ENCODE measurements around the gene CSTPP1.

Gene CSTPP1, protein sequence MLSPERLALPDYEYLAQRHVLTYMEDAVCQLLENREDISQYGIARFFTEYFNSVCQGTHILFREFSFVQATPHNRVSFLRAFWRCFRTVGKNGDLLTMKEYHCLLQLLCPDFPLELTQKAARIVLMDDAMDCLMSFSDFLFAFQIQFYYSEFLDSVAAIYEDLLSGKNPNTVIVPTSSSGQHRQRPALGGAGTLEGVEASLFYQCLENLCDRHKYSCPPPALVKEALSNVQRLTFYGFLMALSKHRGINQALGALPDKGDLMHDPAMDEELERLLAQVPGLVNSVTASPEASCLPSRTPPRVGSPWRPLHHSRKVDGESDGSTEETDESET

DNA sequence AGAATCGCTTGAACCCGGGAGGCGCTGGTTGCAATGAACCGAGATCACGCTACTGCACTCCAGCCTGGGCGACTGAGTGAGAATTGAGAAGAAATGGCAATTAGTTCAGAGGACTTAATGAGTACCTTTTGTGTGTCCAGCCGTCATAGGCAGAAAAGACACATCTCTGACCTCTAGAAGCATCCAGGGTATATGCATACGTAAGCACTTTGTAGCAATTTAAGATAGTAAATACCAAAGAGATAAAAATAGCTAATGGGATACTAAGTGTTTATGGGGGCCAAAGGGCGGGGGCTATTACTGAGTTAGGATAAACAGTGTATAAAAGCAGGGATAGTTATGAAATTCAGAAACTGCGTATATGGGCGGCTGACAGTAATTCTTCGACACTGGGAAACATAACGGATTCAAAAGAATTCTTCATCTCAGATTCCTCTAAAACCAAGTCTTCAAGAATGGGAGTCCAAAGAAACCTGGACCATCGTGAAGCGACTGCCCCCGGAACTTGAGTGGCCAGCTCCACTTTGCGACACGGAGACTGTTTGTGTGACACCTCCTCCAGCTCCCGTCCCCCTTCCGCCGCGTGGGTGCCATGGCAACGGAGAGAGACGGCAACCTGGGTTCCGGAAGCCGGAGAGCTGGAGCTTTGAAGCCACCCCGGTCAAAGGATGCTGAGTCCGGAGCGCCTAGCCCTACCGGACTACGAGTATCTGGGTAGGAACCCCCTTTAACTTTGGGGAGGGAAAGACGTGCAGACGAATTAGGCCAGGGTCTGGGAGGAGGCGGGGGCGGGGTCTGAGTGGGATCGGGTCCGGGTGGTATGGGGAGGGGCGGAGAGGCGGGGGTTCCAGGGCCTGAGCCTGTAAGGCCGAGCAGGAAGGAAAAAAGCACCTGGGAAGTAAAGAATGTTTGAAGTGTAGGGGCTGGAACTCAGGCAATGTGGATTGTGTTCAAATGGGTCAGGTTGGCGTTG lies at the start of gene CSTPP1:
Gene CSTPP1, plus strand, starts transcription at position 624 of the 973 bp plus-strand sequence. Its CDS starts 45 bp downstream, at position 669.
- DNase-seq (ENCODE audit: low read depth in 3 of 3): peak; percentile 88 to 96 (median 89)

DNA sequence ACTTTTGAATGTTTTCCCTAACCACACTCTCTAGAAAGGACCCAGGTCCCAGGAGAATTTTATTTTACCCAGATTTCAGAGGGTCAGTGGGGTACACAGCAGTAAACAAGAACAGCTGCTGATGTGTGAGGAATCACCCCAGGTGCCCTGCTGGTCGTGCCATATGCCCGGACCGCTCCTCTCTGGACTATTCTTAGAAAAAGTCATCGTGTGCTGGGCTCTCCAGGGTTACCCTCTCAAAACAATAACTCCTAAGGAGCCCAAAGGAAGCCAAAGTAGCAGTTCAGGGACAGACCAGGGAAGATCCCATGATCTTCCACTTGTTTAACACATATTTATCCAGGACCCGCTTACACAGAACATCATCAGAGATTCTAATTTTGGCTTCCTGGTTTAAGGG lies 47.9 kb upstream of the CSTPP1 start:
- DNase-seq (ENCODE audit: low read depth in 3 of 3): no peak

DNA sequence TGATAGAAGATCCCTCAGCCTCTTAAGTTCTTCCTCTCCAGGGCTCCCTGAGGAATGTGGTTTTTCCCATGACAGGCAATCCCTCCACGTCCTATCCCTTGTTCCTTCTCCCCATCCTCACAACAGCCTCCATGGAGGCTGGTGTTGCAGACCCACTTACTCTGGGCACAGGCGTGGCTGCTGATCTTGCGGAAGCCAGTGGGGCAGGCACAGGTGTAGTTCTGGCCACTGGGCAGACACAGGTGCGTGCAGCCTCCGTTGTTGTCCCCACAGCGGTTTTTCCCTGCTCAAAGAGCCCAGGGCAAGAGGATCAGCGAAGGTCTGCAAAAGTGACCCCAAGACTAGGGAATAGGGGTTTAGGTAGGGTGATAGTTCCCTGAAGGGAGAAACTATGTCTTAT lies 47.3 kb upstream of the CSTPP1 start:
- no peak for DNase-seq (ENCODE audit: low read depth in 3 of 3)

DNA sequence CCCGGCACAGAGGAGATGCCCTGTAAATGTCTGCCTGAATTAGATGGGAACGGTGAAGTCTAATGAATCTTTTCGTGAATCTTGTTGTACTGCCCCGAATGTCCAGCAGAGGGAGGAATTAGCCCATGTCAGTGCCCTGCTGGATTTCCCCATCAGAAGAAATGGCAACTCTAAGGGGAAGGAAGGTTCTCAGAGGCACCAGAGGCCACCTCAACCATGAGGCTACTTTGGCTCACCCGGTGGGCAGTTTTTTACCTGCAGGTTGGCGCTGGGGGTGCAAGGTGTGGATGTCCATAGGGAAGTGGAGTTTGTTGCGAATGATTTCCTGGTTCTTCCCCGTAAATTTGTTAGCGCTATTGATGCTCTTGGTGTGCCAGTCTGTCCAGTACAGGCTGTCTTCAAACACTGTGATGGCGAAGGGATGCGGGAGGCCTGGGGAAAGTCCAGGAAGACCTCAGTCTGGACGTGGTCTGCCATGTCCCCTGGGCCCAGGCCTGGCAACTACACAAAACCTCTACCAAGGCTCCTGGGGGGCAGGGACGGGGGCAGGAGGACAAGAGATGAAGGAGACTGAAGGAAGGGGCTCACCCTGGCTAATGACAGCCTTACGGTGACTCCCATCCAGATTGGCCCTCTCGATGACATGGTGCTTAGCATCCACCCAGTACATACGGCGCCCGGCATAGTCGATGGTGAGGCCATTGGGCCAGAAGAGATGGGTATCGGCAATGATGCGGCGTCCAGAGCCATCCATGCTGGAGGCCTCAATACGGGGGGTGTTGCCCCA lies 46.7 kb upstream of the CSTPP1 start:
- DNase-seq (ENCODE audit: low read depth in 3 of 3): peak; percentile 45 to 60 (median 57)

DNA sequence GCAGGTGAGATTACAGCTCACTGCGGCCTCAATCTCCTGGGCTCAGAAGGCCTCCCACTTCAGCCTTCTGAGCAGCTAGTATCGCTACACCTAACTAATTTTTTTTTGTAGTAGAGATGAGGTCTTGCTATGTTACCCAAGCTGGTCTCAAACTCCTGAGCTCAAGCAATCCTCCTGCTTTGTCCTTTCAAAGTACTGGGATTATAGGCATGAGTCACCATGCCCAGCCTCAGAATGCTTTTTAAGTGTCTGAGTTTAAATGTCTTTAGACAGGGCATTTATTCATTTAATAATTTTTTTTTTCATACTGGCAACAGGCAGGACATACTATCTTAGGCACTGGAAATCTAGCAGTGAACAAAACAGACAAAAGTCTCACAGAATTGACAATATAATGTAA lies 45.9 kb upstream of the CSTPP1 start:
- no peak for DNase-seq (ENCODE audit: low read depth in 3 of 3)

DNA sequence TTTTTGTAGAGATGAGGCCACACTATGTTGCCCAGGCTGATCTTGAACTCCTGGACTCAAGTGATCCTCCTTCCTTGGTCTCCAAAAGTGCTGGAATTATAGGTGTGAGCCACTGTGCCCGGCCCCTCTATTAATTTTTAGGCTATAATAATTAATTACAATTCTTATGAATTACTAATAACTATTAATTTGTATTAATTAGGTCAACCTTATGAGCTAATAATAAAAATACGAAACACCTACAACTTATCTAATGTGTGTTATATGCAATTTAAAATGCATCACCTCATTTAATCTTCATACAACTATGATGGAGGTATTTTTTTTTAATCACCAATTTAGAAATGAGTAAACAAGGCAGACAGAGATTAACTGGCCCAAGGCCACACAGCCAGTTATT lies 44.5 kb upstream of the CSTPP1 start:
- no peak for DNase-seq (ENCODE audit: low read depth in 3 of 3)

DNA sequence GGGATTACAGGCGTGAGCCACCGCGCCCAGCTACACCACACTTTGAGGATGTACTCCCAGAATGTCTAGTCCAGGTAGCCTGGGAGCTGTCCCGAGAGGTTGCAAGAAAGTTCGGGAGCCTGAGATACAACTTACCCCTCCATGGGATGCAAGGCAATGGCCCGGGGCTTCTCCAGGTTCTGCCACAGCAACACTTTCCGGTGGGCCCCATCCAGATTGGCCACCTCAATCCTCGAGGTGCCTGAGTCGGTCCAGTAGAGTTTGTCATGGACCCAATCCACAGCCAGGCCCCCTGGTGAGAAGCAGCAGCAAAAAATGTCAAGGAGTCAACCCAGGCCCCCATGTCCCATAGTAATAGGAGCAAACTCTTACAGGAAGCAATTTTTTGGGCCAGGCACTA lies 43.7 kb upstream of the CSTPP1 start:
- no peak for DNase-seq (ENCODE audit: low read depth in 3 of 3)

DNA sequence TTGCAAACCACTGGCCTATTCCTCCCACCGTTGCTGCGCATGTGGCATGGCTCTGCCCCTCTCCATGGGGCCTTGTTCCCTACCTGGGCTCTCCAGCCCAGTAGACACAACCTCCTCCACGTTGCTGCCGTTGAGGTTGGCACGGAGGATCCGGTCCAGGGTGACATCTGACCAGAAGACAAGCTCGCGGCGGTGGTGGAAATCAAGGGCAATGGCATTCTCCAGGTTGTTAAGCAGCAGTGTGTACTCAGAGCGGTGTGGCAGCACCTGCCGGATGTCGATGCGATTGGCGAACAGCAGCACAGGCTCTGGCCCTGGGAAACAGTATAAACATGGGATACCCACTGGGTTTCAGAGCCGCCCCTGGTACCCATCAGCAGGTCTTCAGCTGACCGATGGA lies 42.1 kb upstream of the CSTPP1 start:
- DNase-seq (ENCODE audit: low read depth in 3 of 3): no peak

DNA sequence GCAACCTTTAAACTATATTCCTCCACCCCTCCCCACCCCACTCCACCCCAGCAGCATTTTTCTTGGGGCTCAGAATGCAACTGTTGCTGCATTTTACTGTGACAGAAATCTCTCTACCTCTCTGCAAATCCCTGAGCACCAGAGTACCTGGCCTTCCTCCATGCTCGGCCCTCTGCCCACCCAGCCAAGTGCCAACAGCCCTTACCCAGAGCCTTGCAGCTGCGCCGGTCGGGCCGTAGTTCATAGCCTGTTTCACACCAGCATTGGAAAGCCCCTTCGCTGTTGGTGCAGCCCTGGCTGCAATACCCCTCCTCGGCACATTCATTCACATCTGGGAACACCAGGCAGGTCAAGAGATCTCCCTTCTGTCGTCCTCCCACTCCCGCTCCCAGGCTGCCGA lies 41.6 kb upstream of the CSTPP1 start:
- no peak for DNase-seq (ENCODE audit: low read depth in 3 of 3)

DNA sequence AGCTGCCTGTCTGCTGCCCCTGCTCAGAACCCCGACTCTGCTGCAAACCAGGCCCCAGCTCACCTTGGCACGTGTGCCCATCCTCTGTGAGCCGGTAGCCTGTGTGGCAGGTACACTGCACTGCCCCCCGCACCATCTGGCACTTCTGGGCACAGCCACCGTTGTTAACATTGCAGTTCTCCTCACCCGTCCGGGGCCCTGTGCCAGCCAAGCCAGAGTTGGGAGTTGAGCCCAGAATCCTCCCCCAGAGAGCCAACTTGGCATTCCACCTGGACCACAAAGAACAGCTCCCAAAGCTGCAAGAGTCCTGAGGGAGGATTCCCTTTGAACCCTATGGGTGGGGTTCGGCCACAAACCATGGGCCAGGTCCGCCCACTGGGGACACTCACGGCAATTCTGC lies 40.7 kb upstream of the CSTPP1 start:
- DNase-seq (ENCODE audit: low read depth in 3 of 3): no peak

DNA sequence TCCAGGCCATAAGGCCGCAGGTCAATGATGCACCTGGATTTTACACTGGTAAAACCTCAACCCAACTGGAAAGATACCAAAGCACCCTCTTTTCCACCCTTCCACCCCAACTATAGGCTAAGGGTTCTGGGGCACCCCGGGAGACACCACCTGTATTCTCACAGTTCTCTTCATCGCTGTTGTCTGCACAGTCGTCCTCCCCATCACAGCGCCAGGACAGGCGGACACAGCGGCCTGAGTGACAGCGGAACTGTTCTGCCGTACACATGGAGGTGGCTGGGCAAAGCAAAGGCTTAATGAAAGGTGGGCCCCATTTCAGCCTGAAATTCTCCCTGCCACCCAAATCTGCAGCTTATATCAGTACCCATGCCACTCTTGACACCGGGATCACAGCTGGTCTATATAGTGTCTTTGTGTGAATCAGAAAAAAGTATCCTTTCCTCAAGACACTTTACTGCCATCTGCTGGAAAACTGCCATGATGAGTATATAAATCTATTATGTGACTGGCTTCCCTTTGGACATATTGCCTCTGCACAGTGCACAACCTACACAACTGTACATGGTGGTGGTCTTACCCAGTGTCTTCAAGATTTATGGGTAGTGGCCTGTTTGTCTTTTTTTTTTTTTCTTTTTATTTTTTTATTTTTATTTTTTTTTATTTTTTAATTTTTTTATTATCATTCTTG lies 39.7 kb upstream of the CSTPP1 start:
- no peak for DNase-seq (ENCODE audit: low read depth in 3 of 3)

DNA sequence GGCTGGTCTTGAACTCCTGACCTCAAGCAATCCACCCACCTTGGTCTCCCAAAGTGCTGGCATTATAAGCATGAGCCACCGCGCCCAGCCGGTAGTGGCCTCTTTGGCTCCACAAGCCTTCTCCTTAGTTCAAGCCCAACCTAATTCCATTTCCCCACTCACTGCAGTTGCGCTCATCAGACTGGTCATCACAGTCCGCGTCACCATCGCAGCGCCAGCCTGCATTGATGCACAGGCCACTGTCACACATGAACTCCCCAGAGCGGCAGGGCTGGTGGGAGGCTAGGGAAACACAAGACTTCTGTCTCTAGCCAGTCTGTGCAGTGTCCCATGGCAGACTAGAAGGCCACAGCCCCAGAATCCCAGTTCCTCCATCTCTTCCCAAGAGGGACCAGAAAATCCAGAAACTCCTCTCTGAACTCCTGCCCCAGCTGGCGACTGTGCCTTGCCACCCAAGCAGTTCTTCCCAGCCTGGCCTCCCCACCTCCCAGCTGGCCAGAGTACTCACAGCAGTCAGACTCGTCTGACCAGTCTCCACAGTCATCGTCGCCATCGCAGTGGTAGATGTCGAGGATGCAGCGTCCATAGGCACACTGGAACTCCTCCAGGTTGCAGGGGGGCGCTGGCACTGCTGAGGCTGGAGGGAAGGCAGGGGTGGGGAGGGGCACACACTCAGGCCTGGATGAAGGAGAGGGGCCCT lies 38.0 kb upstream of the CSTPP1 start:
- no peak for DNase-seq (ENCODE audit: low read depth in 3 of 3)

DNA sequence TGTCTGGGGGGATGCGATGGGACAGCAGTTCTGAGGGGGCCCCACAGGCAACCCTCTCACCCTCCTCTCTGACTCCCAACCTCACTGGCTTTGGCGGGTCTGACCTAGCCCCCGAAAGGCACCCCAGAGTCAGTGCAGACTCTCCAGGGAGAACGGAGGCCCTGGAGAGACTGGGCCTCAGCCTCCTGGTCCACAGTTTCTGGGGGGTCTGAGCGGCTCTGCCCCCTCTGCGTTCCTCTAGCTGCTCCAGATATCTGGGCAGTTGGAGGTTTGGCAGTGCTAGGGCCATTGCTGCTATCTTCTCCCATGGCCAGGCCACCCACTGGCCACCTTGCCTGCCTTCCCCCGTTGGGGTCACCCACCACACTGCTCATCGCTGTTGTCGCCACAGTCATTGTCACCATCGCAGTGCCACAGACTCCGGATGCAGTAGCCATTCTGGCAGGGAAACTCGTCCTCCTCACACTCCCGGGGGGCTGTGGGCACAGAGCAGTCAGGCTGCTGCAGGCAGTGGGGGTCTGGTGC lies 37.0 kb upstream of the CSTPP1 start:
- DNase-seq (ENCODE audit: low read depth in 3 of 3): no peak

DNA sequence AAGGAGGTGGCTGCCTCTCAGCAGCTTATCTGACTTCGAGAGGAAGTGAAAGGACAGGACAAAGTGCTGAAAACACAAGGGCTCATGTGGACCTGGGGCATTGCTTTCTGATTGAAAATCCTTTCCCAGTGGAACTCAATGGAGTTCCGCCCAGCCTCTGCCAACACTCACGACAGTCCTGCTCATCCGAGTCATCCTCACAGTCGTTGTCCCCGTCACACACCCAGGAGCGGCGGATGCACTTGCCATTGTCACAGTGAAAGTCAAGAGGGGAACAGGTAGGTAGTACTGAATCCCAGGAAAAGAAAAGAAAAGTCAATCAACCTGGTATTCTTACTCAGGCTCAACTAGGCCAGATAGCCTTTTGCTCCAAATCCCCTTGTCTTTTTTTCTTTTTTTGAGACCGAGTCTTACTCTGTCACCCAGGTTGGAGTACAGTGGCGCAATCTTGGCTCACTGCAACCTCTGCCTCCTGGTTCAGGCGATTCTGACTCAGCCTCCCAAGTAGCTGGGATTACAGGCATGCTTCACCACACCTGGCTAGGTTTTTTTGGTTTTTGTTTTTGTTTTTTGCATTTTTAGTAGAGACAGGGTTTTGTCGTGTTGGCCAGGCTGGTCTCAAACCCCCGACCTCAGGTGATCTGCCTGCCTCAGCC lies 36.3 kb upstream of the CSTPP1 start:
- DNase-seq (ENCODE audit: low read depth in 3 of 3): no peak

DNA sequence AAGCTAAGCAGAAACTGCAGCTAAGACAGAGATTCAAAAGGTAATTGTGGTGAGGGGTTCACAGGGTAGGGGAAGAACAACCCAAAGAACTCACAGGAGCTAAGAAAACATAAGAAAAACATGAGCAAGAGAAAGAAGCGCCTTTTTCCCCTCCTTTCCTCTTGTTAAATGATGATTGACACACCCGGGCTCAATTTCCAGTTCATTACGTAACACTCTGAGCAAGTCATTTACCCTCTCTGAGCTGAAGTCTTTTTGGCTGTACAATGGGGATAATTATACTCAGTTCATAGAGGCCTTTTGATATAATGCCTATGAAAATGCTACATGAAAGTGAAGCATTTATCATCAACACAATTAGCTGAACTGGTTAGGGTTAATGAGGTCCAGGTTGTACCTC lies 35.4 kb upstream of the CSTPP1 start:
- no peak for DNase-seq (ENCODE audit: low read depth in 3 of 3)

DNA sequence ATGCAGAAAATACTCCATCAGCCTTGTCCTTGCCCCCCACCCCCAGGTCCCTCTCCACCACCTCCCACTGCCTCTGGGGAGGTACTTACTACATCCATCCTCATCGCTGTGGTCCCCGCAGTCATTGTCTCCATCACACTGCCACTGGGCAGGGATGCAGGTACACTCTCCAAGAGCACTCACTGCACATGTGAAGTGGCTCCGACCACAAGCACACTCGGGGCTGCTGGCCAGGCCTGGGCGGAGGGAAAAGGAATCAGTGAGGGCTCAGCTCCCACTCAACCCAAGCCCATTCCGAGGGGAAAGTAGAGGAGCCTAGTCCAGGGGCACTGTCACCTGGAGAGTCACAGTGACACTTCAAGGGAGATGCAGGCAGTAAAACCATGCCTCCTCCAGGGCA lies 33.9 kb upstream of the CSTPP1 start:
- DNase-seq (ENCODE audit: low read depth in 3 of 3): no peak

DNA sequence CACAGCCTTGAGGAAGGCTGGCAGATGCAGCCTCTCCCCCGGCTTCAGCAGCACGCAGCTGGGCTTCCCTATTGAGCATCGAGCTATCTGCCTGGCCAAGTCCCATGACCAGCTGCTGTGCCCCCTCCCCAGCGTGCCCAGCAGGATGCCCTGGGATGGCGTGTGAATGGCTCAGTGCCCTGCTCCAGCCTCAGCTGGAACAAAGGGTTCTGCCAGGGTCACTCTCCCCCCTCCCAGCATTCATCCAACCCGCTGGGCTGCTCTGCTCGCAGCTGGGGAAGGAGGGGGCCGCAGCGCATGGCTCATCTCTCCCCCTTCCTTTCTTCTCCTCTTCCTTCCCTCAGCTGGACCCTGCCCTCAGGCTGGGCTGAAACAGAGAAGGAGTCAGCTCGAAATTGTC lies 32.7 kb upstream of the CSTPP1 start:
- DNase-seq (ENCODE audit: low read depth in 3 of 3): no peak

DNA sequence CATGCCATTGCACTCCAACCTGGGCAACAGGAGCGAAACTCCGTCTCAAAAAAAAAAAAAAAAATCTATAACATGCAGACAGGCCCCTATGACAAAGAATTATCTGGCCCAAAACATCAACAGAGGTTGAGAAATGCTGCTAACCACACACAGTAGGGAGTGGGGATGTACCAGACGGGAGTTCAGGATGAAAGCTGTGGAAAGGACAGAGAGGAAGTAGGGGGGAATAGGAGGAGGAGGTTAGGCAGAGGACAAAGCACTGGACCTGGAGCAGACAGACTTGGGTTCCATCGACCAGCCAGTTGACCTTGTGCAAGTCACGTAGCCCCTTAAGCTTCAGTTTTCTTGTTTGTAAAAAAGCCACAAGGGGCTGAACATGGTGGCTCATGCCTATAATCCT lies 30.8 kb upstream of the CSTPP1 start:
- no peak for DNase-seq (ENCODE audit: low read depth in 3 of 3)

DNA sequence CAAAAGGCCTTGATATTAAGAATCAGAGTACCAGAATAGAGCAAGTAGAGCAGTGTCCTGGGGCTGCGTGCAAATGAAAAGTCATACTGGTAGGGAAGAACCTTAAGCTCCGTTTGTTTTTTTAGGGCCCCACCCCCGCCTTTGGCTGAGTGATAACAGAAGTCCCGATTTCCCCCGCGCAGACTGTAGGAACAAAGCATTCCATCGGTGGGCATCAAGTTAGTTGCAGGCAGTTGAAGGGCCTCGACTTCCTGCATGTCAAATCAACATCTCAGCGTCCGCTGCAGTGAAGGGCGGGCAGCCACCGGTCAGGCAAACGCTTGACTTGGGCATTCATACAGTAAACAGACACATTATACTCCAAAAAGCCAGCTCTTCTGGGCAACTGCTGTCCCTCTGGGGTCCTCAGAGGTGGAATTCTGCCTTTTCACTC lies 29.9 kb upstream of the CSTPP1 start:
- no peak for DNase-seq (ENCODE audit: low read depth in 3 of 3)

DNA sequence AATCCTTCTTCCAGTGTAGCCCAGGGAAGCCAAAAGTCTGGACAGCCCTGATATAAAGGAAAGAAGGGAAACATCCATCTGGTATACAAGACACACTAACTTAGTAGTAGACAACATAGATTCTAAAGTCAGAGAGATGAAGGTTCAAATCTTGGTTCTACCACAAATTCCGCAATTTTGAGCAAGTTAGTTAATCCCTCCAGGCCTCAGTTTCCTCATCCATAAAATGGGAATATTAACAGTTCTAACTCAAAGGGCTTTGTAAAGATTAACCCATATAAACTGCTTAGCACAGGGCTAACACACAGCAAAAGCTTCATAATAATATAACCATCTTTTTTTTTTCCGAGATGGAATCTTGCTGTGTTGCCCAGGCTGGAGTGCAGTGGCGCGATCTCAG lies 29.0 kb upstream of the CSTPP1 start:
- no peak for DNase-seq (ENCODE audit: low read depth in 3 of 3)
